HG03064 (cell line): ENCODE data around the gene C17orf114.

Experiments
- ATAC-seq: cut with Tn5 transposase; IDR thresholded peaks from one replicate; pipeline ENCODE4 v1.9.1; 2021; ENCODE audit warnings: low read depth; ENCODE audit not compliant: unreplicated experiment

The C17orf114 gene

DNA sequence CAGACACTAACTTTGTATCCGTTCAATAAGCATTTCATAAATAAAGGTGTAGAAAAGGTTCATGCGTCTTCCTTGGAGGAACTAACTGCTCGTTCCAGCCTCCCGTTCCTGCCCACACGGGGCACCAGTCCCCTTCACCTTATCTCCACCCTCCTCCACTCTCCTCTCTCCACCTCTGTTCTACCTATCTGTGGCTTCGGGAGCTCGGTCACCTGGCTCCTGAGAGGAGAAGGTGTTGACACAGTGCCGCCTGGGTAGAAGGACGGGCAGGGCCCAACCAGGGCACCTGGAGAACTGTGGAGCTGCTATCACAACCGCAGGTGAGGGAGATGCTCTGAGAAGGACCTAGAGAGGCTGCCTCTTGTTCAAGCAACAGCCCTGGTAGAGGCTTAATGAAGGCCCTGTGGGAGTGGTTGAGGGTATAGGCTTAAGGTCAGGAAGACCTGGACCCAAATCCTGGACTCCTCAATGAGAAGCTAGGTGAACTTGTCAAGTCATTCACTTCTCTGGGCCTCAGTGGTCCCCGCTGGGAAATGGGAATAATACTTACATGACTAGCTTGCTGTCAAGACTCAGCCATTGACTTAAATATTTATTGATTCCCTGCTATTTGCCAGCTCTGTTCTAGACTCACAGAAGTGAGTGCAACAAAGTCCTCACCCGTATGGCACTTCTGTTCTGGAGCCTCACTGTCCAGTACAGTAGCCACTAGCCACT, 21.4 kb upstream of the C17orf114 start:
- no peak for ATAC-seq

GRCh38 chr17:4822835-4823234, 20.7 kb upstream of the C17orf114 start:
- no peak for ATAC-seq

- no peak for ATAC-seq
Observed at GRCh38 chr17:4818276-4818675, 16.1 kb upstream of the C17orf114 start.

DNA sequence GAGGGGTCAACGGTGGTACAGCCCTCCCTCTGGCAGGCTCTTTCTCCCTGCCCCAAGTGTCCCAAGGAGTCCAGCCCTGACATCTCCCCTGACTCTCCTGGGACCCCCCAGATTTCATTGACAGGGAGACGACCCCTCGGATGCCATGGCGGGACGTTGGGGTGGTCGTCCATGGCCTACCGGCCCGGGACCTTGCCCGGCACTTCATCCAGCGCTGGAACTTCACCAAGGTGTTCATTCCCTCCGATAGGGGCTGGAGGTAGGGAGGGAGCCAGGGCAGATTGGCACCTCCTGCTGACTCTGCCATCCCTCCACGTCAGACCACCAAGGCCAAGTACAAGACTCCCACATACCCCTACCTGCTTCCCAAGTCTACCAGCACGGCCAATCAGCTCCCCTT, 14.7 kb upstream of the C17orf114 start:
- ATAC-seq = no peak

DNA sequence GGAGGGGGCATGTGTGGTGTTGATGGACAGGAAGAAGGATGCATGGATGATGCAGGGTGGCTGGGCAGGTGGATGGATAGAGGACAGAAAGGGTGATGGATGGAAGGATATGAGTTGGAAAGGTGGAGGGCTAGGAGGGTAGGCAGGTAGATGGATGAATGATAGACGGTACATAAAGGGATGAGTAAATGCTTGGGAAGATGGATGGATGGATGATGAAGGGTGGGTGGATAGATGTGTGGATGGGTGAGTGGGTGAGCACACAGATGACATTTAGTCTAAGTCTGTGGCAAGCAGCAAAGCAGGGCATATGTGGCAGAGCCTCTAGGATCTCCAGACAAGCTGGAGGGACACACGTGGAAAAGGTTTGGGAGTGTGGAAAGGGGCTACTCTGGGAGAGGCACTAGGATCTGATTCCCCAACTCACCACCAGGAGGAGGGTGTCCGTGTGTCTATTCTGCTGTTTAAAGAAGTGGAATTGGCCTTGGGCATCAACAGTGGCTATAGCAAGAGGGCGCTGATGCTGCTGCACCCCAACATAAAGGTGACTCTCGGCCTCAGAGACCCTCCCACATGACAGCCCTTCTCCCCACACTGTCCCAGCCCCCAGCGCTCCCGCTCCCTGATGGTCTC, 13.0 kb upstream of the C17orf114 start:
- ATAC-seq = no peak

- ATAC-seq = no peak
Observed at GRCh38 chr17:4812690-4813089, 10.6 kb upstream of the C17orf114 start.

DNA sequence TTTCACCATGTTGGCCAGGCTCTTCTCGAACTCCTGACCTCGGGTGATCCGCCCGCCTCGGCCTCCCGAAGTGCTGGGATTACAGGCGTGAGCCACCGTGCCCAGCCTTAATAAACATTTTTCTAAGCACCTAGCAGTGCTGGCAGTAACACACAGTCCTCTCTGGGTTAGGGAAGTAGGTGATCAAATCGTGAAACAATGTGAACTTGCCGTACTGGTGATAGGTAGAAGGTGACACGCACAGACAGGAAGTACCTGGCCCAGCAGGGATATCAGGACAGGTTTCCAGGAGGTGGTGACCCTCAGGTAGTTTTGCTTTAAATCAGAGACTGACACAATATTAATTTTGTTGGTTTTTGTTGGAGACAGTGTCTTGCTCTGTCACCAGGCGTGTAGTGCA, 9.3 kb upstream of the C17orf114 start:
- ATAC-seq = no peak

- no peak for ATAC-seq
Observed at GRCh38 chr17:4810696-4811290, 8.7 kb upstream of the C17orf114 start.

DNA sequence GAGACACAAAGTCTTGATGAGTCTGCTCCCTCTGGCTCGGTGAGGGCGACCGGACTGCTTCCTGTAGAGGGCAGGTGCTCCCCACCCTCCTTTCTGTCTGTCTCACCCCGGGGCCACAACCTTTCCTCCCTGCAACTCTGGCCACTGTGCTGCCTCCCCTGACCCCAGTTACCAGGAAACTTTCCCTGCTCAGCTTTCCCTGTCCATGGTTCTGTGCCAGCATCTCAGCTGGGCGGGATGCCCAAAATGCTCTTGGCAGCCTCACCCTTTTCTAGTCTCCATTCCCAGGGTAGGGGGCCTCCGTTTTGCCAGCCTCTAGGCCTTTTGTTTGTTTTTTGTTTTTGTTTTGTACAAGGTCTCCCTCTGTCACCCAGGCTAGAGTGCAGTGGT, 6.2 kb upstream of the C17orf114 start:
- no peak for ATAC-seq

GRCh38 chr17:4807605-4808377, 5.7 kb upstream of the C17orf114 start:
- ATAC-seq = no peak

DNA sequence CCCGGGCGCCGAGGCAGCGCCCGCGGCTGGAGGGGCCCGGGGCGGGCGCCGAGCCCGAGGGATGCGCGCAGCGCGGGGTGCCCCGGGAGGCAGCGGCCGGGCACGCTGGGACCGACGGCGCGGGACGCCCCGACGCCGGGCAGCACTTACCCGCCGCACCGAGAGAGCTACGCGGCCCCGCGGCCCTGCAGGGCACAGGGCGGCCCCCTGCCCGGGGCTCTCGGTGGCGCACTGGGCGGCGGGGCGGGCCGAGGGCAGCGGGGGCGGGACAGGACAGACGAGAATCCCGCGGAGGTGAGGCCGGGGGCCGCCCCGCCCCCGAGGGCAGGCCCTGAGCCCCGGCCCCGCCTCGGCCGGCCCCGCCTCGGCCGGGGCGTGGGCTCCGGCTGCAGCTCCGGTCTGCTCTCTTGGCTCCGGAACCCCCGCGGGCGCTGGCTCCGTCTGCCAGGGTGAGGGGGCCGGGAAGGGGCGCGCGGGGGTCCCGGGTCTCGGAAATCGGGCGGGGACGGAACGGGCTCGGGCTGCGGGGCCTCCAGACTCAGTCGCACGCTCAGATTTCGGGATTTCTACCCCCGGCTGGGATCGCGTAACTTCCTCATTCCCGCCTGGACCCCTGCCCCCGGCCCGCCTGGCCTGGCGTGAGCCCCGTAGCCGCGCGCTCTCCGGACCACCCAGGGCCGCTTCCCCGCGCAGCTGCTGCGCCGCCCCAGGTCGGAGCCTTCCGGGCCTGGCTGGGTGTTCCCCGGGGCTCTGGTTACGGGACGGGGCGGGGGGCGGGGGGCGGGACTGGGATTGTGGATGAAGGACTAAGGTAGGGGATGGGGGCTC, 4.9 kb upstream of the C17orf114 start, which contains the start of gene PLD2:
Gene PLD2, plus strand, starts transcription at position 376 of the 828 bp plus-strand sequence. CDS start 621 bp downstream, outside the sequence.
- peak; percentile 84 for ATAC-seq

GRCh38 chr17:4806456-4806776, 4.3 kb upstream of the C17orf114 start:
- ATAC-seq = no peak

GRCh38 chr17:4800462-4801196, 1.5 kb downstream of the C17orf114 start:
- no peak for ATAC-seq

DNA sequence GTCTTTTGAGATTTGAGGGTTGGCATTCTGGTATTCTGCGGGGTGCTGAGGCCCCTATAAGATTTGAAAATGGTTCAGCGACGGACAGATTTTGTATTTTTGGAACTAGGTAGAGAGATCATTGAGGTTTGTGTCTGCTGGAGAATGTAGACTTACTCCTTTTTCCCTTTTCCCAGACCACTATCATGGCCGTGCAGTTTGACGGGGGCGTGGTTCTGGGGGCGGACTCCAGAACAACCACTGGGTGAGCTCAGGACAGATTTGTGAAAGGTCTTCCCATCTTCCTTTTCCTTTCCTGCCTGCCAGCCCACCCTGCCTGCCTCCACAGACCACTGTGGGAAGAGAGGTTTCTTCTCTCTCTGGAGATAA, 5.6 kb downstream of the C17orf114 start:
- no peak for ATAC-seq

DNA sequence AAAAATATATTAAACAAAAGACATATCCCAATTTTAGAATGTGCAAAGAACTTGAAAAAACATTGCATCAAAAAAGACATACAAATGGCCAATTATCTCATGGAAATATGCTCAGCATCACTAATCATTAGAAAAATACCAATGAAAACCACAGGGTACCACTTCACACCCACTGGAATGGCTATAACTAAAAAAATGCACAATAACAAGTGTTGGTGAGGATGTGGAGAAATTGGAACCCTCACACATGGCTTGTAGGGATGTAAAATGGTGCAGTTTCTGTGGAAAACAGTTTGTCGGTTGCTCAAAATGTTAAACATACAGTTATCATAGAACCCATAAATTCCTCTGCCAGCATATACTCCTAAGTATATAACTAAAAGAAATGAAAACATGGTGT, 7.0 kb downstream of the C17orf114 start:
- no peak for ATAC-seq

GRCh38 chr17:4790705-4791088, 11.4 kb downstream of the C17orf114 start:
- no peak for ATAC-seq

GRCh38 chr17:4789951-4790704, 12.0 kb downstream of the C17orf114 start:
- peak; percentile 81 for ATAC-seq

DNA sequence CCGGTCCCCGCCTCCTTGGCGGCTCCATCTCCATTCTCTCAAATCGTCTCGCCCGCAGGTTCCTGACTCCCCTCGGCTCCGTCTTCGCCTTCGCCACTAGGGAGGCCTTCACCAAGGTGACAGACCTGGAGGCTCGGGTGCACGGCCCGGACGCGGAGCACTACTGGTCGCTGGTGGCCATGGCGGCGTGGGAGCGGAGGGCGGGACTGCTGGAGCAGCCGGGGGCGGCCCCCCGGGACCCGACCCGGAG, 12.5 kb downstream of the C17orf114 start:
- no peak for ATAC-seq
